Activated naive CD4-positive, alpha-beta T cell treated with anti-CD3 and anti-CD28 coated beads, Interleukin-2, amount 10 ng/mL, durations not matched to agents 7 days and 5 days (primary cell): Measurements from ENCODE around the gene SCUBE1.

Experiments used
- CTCF ChIA-PET: fragments of 350-600 bp; sonication (Branson Sonifier 250); formaldehyde crosslinking; loops from one replicate; lab custom pipeline; 2021; ENCODE audit warnings: antibody characterized with exemption; lab: Charles Lee
- DNase-seq: peaks from one replicate; pipeline ENCODE4 v3.0.0-alpha.2; 2020
- H3K27ac Mint-ChIP-seq: one replicate; pipeline ENCODE4 v1.8.0; 2021; ENCODE audit warnings: mild to moderate bottlenecking, moderate library complexity, mixed read lengths
- H3K27me3 Mint-ChIP-seq: one replicate; pipeline ENCODE4 v1.8.0; 2021; ENCODE audit warnings: mild to moderate bottlenecking, mixed read lengths
- H3K36me3 Mint-ChIP-seq: one replicate; pipeline ENCODE4 v1.8.0; 2021; ENCODE audit warnings: mixed read lengths
- H3K4me1 Mint-ChIP-seq: one replicate; pipeline ENCODE4 v1.8.0; 2021; ENCODE audit warnings: mixed read lengths
- H3K4me3 Mint-ChIP-seq: one replicate; pipeline ENCODE4 v1.8.0; 2021; ENCODE audit warnings: mild to moderate bottlenecking, moderate library complexity, mixed read lengths
- H3K9me3 Mint-ChIP-seq: one replicate; pipeline ENCODE4 v1.8.0; 2021; ENCODE audit warnings: mixed read lengths

SCUBE1 gene

GRCh38 chr22:43230971-43231723 is 112.0 kb downstream of the SCUBE1 start:
- H3K9me3 Mint-ChIP-seq, result no peaks in the 10 kb centered on the region
- CTCF ChIA-PET, result interaction anchor here (0.6 to 7.0 kb wide), 26 partner anchors 10 to 1518 kb away, joined by 3 to 125 read pairs (median 4); no protein-coding TSS in a partner anchor
- DNase-seq, result peak; percentile 80
- H3K27ac Mint-ChIP-seq, result no peak overlapping the region
- H3K4me1 Mint-ChIP-seq, result peaks cover 5% of the 10 kb centered on the region
- peaks cover 23% of the 10 kb centered on the region for H3K27me3 Mint-ChIP-seq
- H3K36me3 Mint-ChIP-seq, result no peaks in the 10 kb centered on the region
- H3K4me3 Mint-ChIP-seq, result no peak overlapping the region

- no peaks in the 10 kb centered on the region for H3K36me3 Mint-ChIP-seq
- H3K4me3 Mint-ChIP-seq, result no peak overlapping the region
- H3K27ac Mint-ChIP-seq, result no peak overlapping the region
- CTCF ChIA-PET, result interaction anchor here (1.6 to 7.0 kb wide), 5 partner anchors 33 to 154 kb away, joined by 3 to 125 read pairs (median 28); no protein-coding TSS in a partner anchor
- peaks cover 5% of the 10 kb centered on the region for H3K4me1 Mint-ChIP-seq
- no peaks in the 10 kb centered on the region for H3K9me3 Mint-ChIP-seq
- no peak for DNase-seq
- H3K27me3 Mint-ChIP-seq, result peaks cover 17% of the 10 kb centered on the region
Observed at GRCh38 chr22:43230571-43230970, 112.6 kb downstream of the SCUBE1 start.

GRCh38 chr22:43228863-43229262 is 114.3 kb downstream of the SCUBE1 start:
- no peak for DNase-seq
- Mint-ChIP-seq H3K27me3 (peaks cover 11% of the 10 kb centered on the region), H3K4me1 (peaks cover 5% of the 10 kb centered on the region), H3K4me3 (no peak overlapping the region), H3K36me3 (no peaks in the 10 kb centered on the region), H3K9me3 (no peaks in the 10 kb centered on the region), H3K27ac (no peak overlapping the region)
- CTCF ChIA-PET, result interaction anchor here (0.6 to 7.0 kb wide), 3 partner anchors 19 to 153 kb away, joined by 3 to 125 read pairs (median 4); no protein-coding TSS in a partner anchor

- H3K27me3 Mint-ChIP-seq, result peaks cover 11% of the 10 kb centered on the region
- no peaks in the 10 kb centered on the region for H3K9me3 Mint-ChIP-seq
- H3K4me1 Mint-ChIP-seq, result peaks cover 5% of the 10 kb centered on the region
- CTCF ChIA-PET, result interaction anchor here (0.6 to 7.0 kb wide), 3 partner anchors 19 to 153 kb away, joined by 3 to 125 read pairs (median 4); no protein-coding TSS in a partner anchor
- no peak overlapping the region for H3K27ac Mint-ChIP-seq
- H3K36me3 Mint-ChIP-seq, result no peaks in the 10 kb centered on the region
- peak; percentile 48 for DNase-seq
- H3K4me3 Mint-ChIP-seq, result no peak overlapping the region
Observed at GRCh38 chr22:43228330-43228729, 114.8 kb downstream of the SCUBE1 start.

GRCh38 chr22:43227239-43227630 is 115.9 kb downstream of the SCUBE1 start:
- CTCF ChIA-PET, result interaction anchor here (7.0 kb wide), 1 partner anchor 119 kb away, joined by 125 read pairs; no protein-coding TSS in a partner anchor
- Mint-ChIP-seq H3K9me3 (no peaks in the 10 kb centered on the region), H3K27ac (no peak overlapping the region), H3K4me3 (no peak overlapping the region), H3K4me1 (peaks cover 5% of the 10 kb centered on the region), H3K27me3 (peaks cover 11% of the 10 kb centered on the region), H3K36me3 (no peaks in the 10 kb centered on the region)
- no peak for DNase-seq

- no peak for DNase-seq
- no peaks in the 10 kb centered on the region for H3K36me3 Mint-ChIP-seq
- H3K27me3 Mint-ChIP-seq, result peaks cover 11% of the 10 kb centered on the region
- no peak overlapping the region for H3K27ac Mint-ChIP-seq
- CTCF ChIA-PET, result interaction anchor here (7.0 kb wide), 1 partner anchor 119 kb away, joined by 125 read pairs; no protein-coding TSS in a partner anchor
- H3K4me3 Mint-ChIP-seq, result no peak overlapping the region
- no peaks in the 10 kb centered on the region for H3K9me3 Mint-ChIP-seq
- H3K4me1 Mint-ChIP-seq, result peaks cover 5% of the 10 kb centered on the region
Observed at GRCh38 chr22:43226377-43227238, 116.6 kb downstream of the SCUBE1 start.

- no peak overlapping the region for H3K27ac Mint-ChIP-seq
- CTCF ChIA-PET, result no interaction called here
Observed at GRCh38 chr22:43225609-43226008, 117.6 kb downstream of the SCUBE1 start.

GRCh38 chr22:43222987-43223386 is 120.2 kb downstream of the SCUBE1 start:
- CTCF ChIA-PET, result no interaction called here
- no peaks in the 10 kb centered on the region for H3K4me1 Mint-ChIP-seq
- DNase-seq, result no peak
- no peaks in the 10 kb centered on the region for H3K36me3 Mint-ChIP-seq
- H3K4me3 Mint-ChIP-seq, result no peak overlapping the region
- no peak overlapping the region for H3K27ac Mint-ChIP-seq
- peaks cover 15% of the 10 kb centered on the region for H3K27me3 Mint-ChIP-seq
- H3K9me3 Mint-ChIP-seq, result no peaks in the 10 kb centered on the region

More at GRCh38 chr22:43225609-43226008, 117.6 kb downstream of the SCUBE1 start:
- no peak overlapping the region for H3K4me3 Mint-ChIP-seq
- no peaks in the 10 kb centered on the region for H3K9me3 Mint-ChIP-seq
- no peaks in the 10 kb centered on the region for H3K4me1 Mint-ChIP-seq
- no peak for DNase-seq
- H3K27me3 Mint-ChIP-seq, result peaks cover 11% of the 10 kb centered on the region
- H3K36me3 Mint-ChIP-seq, result no peaks in the 10 kb centered on the region

- DNase-seq, result no peak
- H3K27ac Mint-ChIP-seq, result no peak overlapping the region
- CTCF ChIA-PET, result no interaction called here
- no peaks in the 10 kb centered on the region for H3K4me1 Mint-ChIP-seq
- no peaks in the 10 kb centered on the region for H3K9me3 Mint-ChIP-seq
- no peak overlapping the region for H3K4me3 Mint-ChIP-seq
- no peaks in the 10 kb centered on the region for H3K36me3 Mint-ChIP-seq
- H3K27me3 Mint-ChIP-seq, result peaks cover 14% of the 10 kb centered on the region
Observed at GRCh38 chr22:43222262-43222661, 120.9 kb downstream of the SCUBE1 start.

- Mint-ChIP-seq H3K4me3 (no peak overlapping the region), H3K4me1 (no peaks in the 10 kb centered on the region), H3K27me3 (peaks cover 9% of the 10 kb centered on the region), H3K36me3 (no peaks in the 10 kb centered on the region), H3K27ac (no peak overlapping the region), H3K9me3 (no peaks in the 10 kb centered on the region)
- DNase-seq, result no peak
- CTCF ChIA-PET, result no interaction called here
Observed at GRCh38 chr22:43220625-43221380, 122.4 kb downstream of the SCUBE1 start.

GRCh38 chr22:43218786-43219185 is 124.4 kb downstream of the SCUBE1 start:
- Mint-ChIP-seq H3K36me3 (no peaks in the 10 kb centered on the region), H3K4me1 (no peaks in the 10 kb centered on the region), H3K27ac (no peak overlapping the region), H3K9me3 (no peaks in the 10 kb centered on the region), H3K4me3 (no peak overlapping the region), H3K27me3 (peaks cover 15% of the 10 kb centered on the region)
- CTCF ChIA-PET, result no interaction called here
- no peak for DNase-seq

GRCh38 chr22:43217285-43218030 is 125.7 kb downstream of the SCUBE1 start:
- CTCF ChIA-PET, result no interaction called here
- peak overlapping the region; percentile 30 for H3K27ac Mint-ChIP-seq
- H3K4me3 Mint-ChIP-seq, result no peak overlapping the region
- H3K27me3 Mint-ChIP-seq, result peaks cover 15% of the 10 kb centered on the region
- DNase-seq, result no peak
- no peaks in the 10 kb centered on the region for H3K36me3 Mint-ChIP-seq
- H3K9me3 Mint-ChIP-seq, result no peaks in the 10 kb centered on the region
- no peaks in the 10 kb centered on the region for H3K4me1 Mint-ChIP-seq

GRCh38 chr22:43216738-43217137 is 126.4 kb downstream of the SCUBE1 start:
- CTCF ChIA-PET, result interaction anchor here (1.3 kb wide), 1 partner anchor 130 kb away, joined by 6 read pairs; no protein-coding TSS in a partner anchor
- no peaks in the 10 kb centered on the region for H3K4me1 Mint-ChIP-seq
- H3K9me3 Mint-ChIP-seq, result no peaks in the 10 kb centered on the region
- peaks cover 15% of the 10 kb centered on the region for H3K27me3 Mint-ChIP-seq
- no peak for DNase-seq
- H3K36me3 Mint-ChIP-seq, result no peaks in the 10 kb centered on the region
- no peak overlapping the region for H3K4me3 Mint-ChIP-seq
- H3K27ac Mint-ChIP-seq, result no peak overlapping the region
